Measurements from ENCODE around the gene GPR153.

DNA sequence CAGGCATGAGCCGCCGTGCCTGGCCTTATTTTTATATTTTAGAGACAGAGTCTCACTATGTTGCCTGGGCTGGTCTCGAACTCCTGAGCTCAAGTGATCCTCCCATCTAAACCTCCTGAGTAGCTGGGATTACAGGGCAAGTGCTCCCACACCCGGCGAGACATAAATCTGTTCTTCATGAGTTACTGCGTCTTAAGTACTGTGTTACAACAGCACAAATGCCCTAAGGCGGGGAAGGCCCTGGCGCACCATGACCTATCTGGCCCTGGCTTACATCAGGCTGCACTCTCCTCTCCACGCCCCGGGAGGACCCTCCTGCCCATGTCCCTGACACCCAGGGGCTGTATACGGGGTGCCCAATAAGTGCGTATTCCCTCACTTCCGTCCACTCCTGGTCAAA, 4.3 kb downstream of the GPR153 start:
- TF ChIP-seq CTCF (IDR thresholded peaks at IDR 0.05), result no peak
- TF ChIP-seq POLR2A (IDR thresholded peaks at IDR 0.05), result no peak

Measured in Peyer's patch (tissue), 4 donors.